Measurements from ENCODE around the gene UBE4A.

DNA sequence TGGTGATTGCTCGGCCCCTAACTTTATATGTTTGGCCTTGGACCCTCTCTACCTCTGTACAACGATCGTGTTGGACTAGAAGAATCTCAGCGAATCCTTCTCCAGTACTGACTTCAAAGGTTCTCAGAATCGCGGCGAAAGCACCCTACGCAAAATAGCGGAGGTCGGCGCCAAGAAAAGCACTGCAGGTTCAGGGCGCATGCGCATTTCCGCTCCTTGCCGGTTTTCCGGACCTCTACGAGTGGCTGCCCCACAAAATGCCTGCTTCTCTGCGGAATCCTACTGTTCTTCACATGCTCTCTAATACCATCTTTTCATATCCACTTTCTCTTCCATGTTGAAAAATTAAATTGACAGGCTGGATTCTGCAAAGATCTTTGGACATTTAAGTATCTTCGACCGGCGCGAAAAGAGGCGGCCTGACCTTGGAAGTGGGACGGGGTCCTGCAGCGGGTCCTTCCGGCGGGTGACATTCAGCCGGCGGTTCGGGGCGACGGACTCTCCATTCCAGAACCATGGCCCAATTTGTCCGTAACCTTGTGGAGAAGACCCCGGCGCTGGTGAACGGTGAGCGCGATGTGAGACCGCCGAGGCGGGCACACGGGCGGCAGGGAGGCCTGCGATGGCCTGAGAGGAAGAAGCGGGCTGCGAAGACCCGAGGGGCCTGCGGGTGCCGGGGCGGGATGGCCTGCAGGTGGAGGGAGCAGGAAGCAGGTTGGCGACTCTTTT is 41.9 kb downstream of the UBE4A start, which contains the start of gene ATP5MG:
- TF ChIP-seq, protein P1, sequence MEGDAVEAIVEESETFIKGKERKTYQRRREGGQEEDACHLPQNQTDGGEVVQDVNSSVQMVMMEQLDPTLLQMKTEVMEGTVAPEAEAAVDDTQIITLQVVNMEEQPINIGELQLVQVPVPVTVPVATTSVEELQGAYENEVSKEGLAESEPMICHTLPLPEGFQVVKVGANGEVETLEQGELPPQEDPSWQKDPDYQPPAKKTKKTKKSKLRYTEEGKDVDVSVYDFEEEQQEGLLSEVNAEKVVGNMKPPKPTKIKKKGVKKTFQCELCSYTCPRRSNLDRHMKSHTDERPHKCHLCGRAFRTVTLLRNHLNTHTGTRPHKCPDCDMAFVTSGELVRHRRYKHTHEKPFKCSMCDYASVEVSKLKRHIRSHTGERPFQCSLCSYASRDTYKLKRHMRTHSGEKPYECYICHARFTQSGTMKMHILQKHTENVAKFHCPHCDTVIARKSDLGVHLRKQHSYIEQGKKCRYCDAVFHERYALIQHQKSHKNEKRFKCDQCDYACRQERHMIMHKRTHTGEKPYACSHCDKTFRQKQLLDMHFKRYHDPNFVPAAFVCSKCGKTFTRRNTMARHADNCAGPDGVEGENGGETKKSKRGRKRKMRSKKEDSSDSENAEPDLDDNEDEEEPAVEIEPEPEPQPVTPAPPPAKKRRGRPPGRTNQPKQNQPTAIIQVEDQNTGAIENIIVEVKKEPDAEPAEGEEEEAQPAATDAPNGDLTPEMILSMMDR (IDR thresholded peaks at IDR 0.05; ENCODE audit: insufficient read depth, low read length), result no peak
- TF ChIP-seq, protein P2, sequence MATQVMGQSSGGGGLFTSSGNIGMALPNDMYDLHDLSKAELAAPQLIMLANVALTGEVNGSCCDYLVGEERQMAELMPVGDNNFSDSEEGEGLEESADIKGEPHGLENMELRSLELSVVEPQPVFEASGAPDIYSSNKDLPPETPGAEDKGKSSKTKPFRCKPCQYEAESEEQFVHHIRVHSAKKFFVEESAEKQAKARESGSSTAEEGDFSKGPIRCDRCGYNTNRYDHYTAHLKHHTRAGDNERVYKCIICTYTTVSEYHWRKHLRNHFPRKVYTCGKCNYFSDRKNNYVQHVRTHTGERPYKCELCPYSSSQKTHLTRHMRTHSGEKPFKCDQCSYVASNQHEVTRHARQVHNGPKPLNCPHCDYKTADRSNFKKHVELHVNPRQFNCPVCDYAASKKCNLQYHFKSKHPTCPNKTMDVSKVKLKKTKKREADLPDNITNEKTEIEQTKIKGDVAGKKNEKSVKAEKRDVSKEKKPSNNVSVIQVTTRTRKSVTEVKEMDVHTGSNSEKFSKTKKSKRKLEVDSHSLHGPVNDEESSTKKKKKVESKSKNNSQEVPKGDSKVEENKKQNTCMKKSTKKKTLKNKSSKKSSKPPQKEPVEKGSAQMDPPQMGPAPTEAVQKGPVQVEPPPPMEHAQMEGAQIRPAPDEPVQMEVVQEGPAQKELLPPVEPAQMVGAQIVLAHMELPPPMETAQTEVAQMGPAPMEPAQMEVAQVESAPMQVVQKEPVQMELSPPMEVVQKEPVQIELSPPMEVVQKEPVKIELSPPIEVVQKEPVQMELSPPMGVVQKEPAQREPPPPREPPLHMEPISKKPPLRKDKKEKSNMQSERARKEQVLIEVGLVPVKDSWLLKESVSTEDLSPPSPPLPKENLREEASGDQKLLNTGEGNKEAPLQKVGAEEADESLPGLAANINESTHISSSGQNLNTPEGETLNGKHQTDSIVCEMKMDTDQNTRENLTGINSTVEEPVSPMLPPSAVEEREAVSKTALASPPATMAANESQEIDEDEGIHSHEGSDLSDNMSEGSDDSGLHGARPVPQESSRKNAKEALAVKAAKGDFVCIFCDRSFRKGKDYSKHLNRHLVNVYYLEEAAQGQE (IDR thresholded peaks at IDR 0.05; ENCODE audit: insufficient replicate concordance, low read depth), result no peak

All from HL-60 (cell line).